Keratinocyte (primary cell): Measurements from ENCODE around the gene PATZ1. TPM values are rescaled to one million over a fixed set of nuclear protein-coding genes. Genes with fewer than 3 reads are reported as not detected.

Experiments used
- DNase-seq: peaks from one replicate; pipeline ENCODE4 v3.0.0-alpha.2; 2011; ENCODE audit warnings: low read depth, missing footprints, low spot score
- FAIRE-seq: peaks from 2 replicates; lab custom pipeline; 2011; peaks lifted over from hg19 to GRCh38; lab: Jason Lieb, UNC
- H2AFZ ChIP-seq: 2 replicates; pipeline ENCODE4 v1.6.0; 2012; ENCODE audit warnings: low read length, control low read depth, inconsistent platforms; ENCODE audit not compliant: control insufficient read depth
- H3K27ac ChIP-seq: 2 replicates; pipeline ENCODE4 v1.5.1; 2011; ENCODE audit warnings: low read length; ENCODE audit not compliant: control insufficient read depth, insufficient read depth
- H3K27me3 ChIP-seq: 3 replicates; pipeline ENCODE4 v1.6.0; 2011; ENCODE audit warnings: low read length; ENCODE audit not compliant: control insufficient read depth, insufficient read depth; ENCODE audit errors: extremely low read depth
- H3K36me3 ChIP-seq, 2 experiments: 2 replicates in 1 of 2; 3 replicates in 1 of 2; pipeline ENCODE4 v1.5.1; 2011; ENCODE audit warnings: low read length in 2 of 2, mild to moderate bottlenecking in 1 of 2; ENCODE audit not compliant: control insufficient read depth in 2 of 2, insufficient read depth in 2 of 2; ENCODE audit errors: extremely low read depth in 1 of 2
- H3K4me1 ChIP-seq: 3 replicates; pipeline ENCODE4 v1.5.1; 2011; ENCODE audit warnings: low read length; ENCODE audit not compliant: control insufficient read depth, insufficient read depth; ENCODE audit errors: extremely low read depth
- H3K4me2 ChIP-seq: 3 replicates; pipeline ENCODE4 v1.6.0; 2011; ENCODE audit warnings: low read depth, low read length; ENCODE audit not compliant: control insufficient read depth, insufficient read depth; ENCODE audit errors: extremely low read depth
- H3K4me3 ChIP-seq, 3 experiments: fragments of 200-600 bp in 1 of 3; sonication (generic) in 1 of 3; 2 replicates in 2 of 3; 3 replicates in 1 of 3; pipeline ENCODE4 v1.5.1; 2011 to 2016; ENCODE audit warnings: low read length in 3 of 3, mild to moderate bottlenecking in 3 of 3, control low read depth in 2 of 3, inconsistent platforms in 1 of 3, low read depth in 1 of 3, mixed read lengths in 1 of 3, mixed run types in 1 of 3, moderate library complexity in 1 of 3; ENCODE audit not compliant: control insufficient read depth in 2 of 3, insufficient read depth in 2 of 3; ENCODE audit errors: extremely low read depth in 1 of 3
- H3K79me2 ChIP-seq: 2 replicates; pipeline ENCODE4 v1.6.0; 2012; ENCODE audit warnings: low read length; ENCODE audit not compliant: control insufficient read depth, insufficient read depth
- H3K9ac ChIP-seq: 3 replicates; pipeline ENCODE4 v1.6.0; 2011; ENCODE audit warnings: low read length; ENCODE audit not compliant: control insufficient read depth, insufficient read depth; ENCODE audit errors: extremely low read depth
- H3K9me1 ChIP-seq: 3 replicates; pipeline ENCODE4 v1.6.0; 2011; ENCODE audit warnings: low read length; ENCODE audit not compliant: control insufficient read depth, insufficient read depth; ENCODE audit errors: extremely low read depth
- H3K9me3 ChIP-seq: 2 replicates; pipeline ENCODE4 v1.5.1; 2012; ENCODE audit warnings: low read depth, low read length; ENCODE audit not compliant: control insufficient read depth
- H4K20me1 ChIP-seq: 3 replicates; pipeline ENCODE4 v1.6.0; 2011; ENCODE audit warnings: low read length; ENCODE audit not compliant: control insufficient read depth, insufficient read depth; ENCODE audit errors: extremely low read depth
- CTCF ChIP-seq, 3 experiments: IDR thresholded peaks in 1 of 3; conservative IDR thresholded peaks in 1 of 3; optimal IDR thresholded peaks in 1 of 3; 2 replicates in 2 of 3; 3 replicates in 1 of 3; pipeline versions ENCODE3 to v1.5.1; 2011; ENCODE audit warnings: low read length in 3 of 3, mild to moderate bottlenecking in 3 of 3, moderate library complexity in 2 of 3, control low read depth in 1 of 3, inconsistent platforms in 1 of 3; ENCODE audit not compliant: insufficient read depth in 2 of 3; ENCODE audit errors: extremely low read depth in 1 of 3
- EZH2 ChIP-seq: IDR thresholded peaks from one replicate; pipeline ENCODE4 v1.6.1; 2012; ENCODE audit warnings: inconsistent platforms, mild to moderate bottlenecking, low read length, moderate library complexity
- dilution Hi-C: fragments of 300-500 bp; cut with MboI; formaldehyde crosslinking; loops from one replicate; pipeline ENCODE4 v1.7.0; 2020; ENCODE audit warnings: low sequenced_read_pairs; ENCODE audit not compliant: extremely low pct_ligation_motif_present
- polyA plus RNA-seq, 5 experiments: library from polyadenylated mRNA; depleted of rRNA in 3 of 5; stranded (reverse) in 3 of 5; stranded (forward) in 1 of 5; unstranded in 1 of 5; fragments of >200 nt; gene quantifications; 1 replicate in 1 of 5; 2 replicates in 3 of 5; 3 replicates in 1 of 5; pipeline versions ENCODE4 v1.2.1 to v1.2.3, GENCODE V29; 2011 to 2012; ENCODE audit warnings: missing spikeins in 2 of 5, low read depth in 1 of 5, low replicate concordance in 1 of 5
- small RNA-seq, 3 experiments: library from RNA; depleted of rRNA; stranded (forward); fragments of <200 nt; gene quantifications; one replicate each; pipeline ENCODE3, GENCODE V24; 2012; ENCODE audit warnings: low read depth in 3 of 3, low replicate concordance in 1 of 3; ENCODE audit not compliant: insufficient read length in 3 of 3

The PATZ1 gene
- polyA plus RNA-seq, 1 donor (not counting 4 experiments of a cell fraction or from before 2014, with no cell fraction given), result 3.4 TPM

GRCh38 chr22:31277741-31278140, 68.4 kb downstream of the PATZ1 start:
- no peaks in the 10 kb centered on the region for H3K9me3 ChIP-seq
- peaks cover 3% of the 10 kb centered on the region for H3K4me1 ChIP-seq
- DNase-seq (no peak), FAIRE-seq (no peak)
- no peak overlapping the region for H3K9ac ChIP-seq
- no peak overlapping the region for H3K4me3 ChIP-seq
- no peaks in the 10 kb centered on the region for H3K79me2 ChIP-seq
- no peak overlapping the region for H3K27ac ChIP-seq
- dilution Hi-C loops, result no loop called here
- no peaks in the 10 kb centered on the region for H3K9me1 ChIP-seq
- no peak overlapping the region for H2AFZ ChIP-seq
- H3K36me3 ChIP-seq, result peaks cover 37 to 56% of the 10 kb centered on the region in 2 experiments
- no peaks in the 10 kb centered on the region for H4K20me1 ChIP-seq
- TF ChIP-seq CTCF (optimal IDR thresholded peaks at IDR 0.05 in 1 of 3, IDR thresholded peaks at IDR 0.05 in 1 of 3, conservative IDR thresholded peaks at IDR 0.05 in 1 of 3; ENCODE audit: extremely low read depth in 1 of 3, insufficient read depth in 2 of 3, low read length in 3 of 3) (no peak), EZH2 (no peak)
- no peak overlapping the region for H3K4me2 ChIP-seq
- no peaks in the 10 kb centered on the region for H3K27me3 ChIP-seq

DNA sequence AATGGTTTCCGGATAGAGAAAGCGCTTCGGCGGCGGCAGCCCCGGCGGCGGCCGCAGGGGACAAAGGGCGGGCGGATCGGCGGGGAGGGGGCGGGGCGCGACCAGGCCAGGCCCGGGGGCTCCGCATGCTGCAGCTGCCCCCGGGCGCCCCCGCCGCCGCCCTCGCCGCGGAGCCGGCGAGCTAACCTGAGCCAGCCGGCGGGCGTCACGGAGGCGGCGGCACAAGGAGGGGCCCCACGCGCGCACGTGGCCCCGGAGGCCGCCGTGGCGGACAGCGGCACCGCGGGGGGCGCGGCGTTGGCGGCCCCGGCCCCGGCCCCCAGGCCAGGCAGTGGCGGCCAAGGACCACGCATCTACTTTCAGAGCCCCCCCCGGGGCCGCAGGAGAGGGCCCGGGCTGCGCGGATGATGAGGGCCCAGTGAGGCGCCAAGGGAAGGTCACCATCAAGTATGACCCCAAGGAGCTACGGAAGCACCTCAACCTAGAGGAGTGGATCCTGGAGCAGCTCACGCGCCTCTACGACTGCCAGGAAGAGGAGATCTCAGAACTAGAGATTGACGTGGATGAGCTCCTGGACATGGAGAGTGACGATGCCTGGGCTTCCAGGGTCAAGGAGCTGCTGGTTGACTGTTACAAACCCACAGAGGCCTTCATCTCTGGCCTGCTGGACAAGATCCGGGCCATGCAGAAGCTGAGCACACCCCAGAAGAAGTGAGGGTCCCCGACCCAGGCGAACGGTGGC, 69.5 kb downstream of the PATZ1 start:
- no peak overlapping the region for H2AFZ ChIP-seq
- no peak overlapping the region for H3K9ac ChIP-seq
- H3K4me2 ChIP-seq, result no peak overlapping the region
- no peaks in the 10 kb centered on the region for H3K27me3 ChIP-seq
- DNase-seq, result no peak
- no peaks in the 10 kb centered on the region for H3K9me3 ChIP-seq
- peaks cover 4% of the 10 kb centered on the region for H4K20me1 ChIP-seq
- no peak overlapping the region for H3K4me3 ChIP-seq
- H3K4me1 ChIP-seq, result peaks cover 3% of the 10 kb centered on the region
- H3K27ac ChIP-seq, result no peak overlapping the region
- no peaks in the 10 kb centered on the region for H3K9me1 ChIP-seq
- dilution Hi-C loops, result no loop called here
- TF ChIP-seq EZH2 (no peak), CTCF (optimal IDR thresholded peaks at IDR 0.05 in 1 of 3, IDR thresholded peaks at IDR 0.05 in 1 of 3, conservative IDR thresholded peaks at IDR 0.05 in 1 of 3; ENCODE audit: extremely low read depth in 1 of 3, insufficient read depth in 2 of 3, low read length in 3 of 3) (no peak)
- H3K79me2 ChIP-seq, result no peaks in the 10 kb centered on the region
- no peak for FAIRE-seq
- peaks cover 42 to 53% of the 10 kb centered on the region in 2 experiments for H3K36me3 ChIP-seq

Small RNAs within 50 kb of the gene (small RNA-seq; reads per million reads assigned to genes)
- gene RNA5SP496 (0.13 to 0.50 (median 0.33) reads per million in 3 experiments), gene RNU6-338P (0 reads per million in 3 experiments)

Other genes with a start within 250 kb of the PATZ1 start
- 9.1 to 27.7 TPM (median 16.3 TPM) in 3 replicates for gene SELENOM, start 238.8 kb downstream of the PATZ1 start, polyA plus RNA-seq
- 0.14 to 0.26 TPM (median 0.22 TPM) in 3 replicates for gene INPP5J, start 223.4 kb downstream of the PATZ1 start, polyA plus RNA-seq
- 0.37 to 0.39 TPM (median 0.38 TPM) in 3 replicates for gene PLA2G3, start 205.8 kb downstream of the PATZ1 start, polyA plus RNA-seq
- 35.1 to 44.3 TPM (median 35.4 TPM) in 3 replicates for gene RNF185, start 186.2 kb downstream of the PATZ1 start, polyA plus RNA-seq
- 28.8 to 56.3 TPM (median 42.6 TPM) in 3 replicates for gene LIMK2, start 134.0 kb downstream of the PATZ1 start, polyA plus RNA-seq
- 13.3 to 25.6 TPM (median 13.9 TPM) in 3 replicates for gene PIK3IP1, start 53.9 kb downstream of the PATZ1 start, polyA plus RNA-seq
- gene DRG1, start 53.3 kb upstream of the PATZ1 start, polyA plus RNA-seq, result 60.6 to 87.4 TPM (median 86.9 TPM) in 3 replicates
- gene EIF4ENIF1, start 143.5 kb upstream of the PATZ1 start, polyA plus RNA-seq, result 9.9 to 16.4 TPM (median 14.4 TPM) in 3 replicates
- 6.6 to 12.0 TPM (median 10.7 TPM) in 3 replicates for gene SFI1, start 150.2 kb upstream of the PATZ1 start, polyA plus RNA-seq